Liver (tissue), 9 donors: ENCODE results near the gene TOMT. TPM values are rescaled to one million over a fixed set of nuclear protein-coding genes. Genes with fewer than 3 reads are reported as not detected.

Source experiments
- DNase-seq: peaks from one replicate; pipeline ENCODE4 v3.0.0-alpha.2; 2017; ENCODE audit warnings: low spot score
- H3K27ac ChIP-seq, 2 donors: one replicate each; pipeline ENCODE4 v1.7.0; 2013; ENCODE audit warnings: inconsistent platforms in 2 of 2, low read length in 2 of 2, control low read depth in 1 of 2, low read depth in 1 of 2, mild to moderate bottlenecking in 1 of 2
- H3K27me3 ChIP-seq, 4 donors: one replicate each; pipeline versions ENCODE4 v1.6.1 to v1.7.0; 2013; ENCODE audit warnings: low read length in 3 of 4, inconsistent platforms in 1 of 4, mild to moderate bottlenecking in 1 of 4, moderate library complexity in 1 of 4; ENCODE audit not compliant: control insufficient read depth in 4 of 4, insufficient read depth in 4 of 4
- H3K36me3 ChIP-seq, 4 donors: one replicate each; pipeline versions ENCODE4 v1.6.1 to v1.7.0; 2013; ENCODE audit warnings: low read length in 3 of 4, mild to moderate bottlenecking in 3 of 4, low read depth in 1 of 4, moderate library complexity in 1 of 4; ENCODE audit not compliant: control insufficient read depth in 4 of 4, insufficient read depth in 3 of 4
- H3K4me1 ChIP-seq, 4 donors: one replicate each; pipeline versions ENCODE4 v1.6.1 to v1.7.0; 2013; ENCODE audit warnings: low read length in 3 of 4, mild to moderate bottlenecking in 3 of 4, moderate library complexity in 1 of 4; ENCODE audit not compliant: control insufficient read depth in 4 of 4, insufficient read depth in 4 of 4
- H3K4me3 ChIP-seq, 3 donors: one replicate each; pipeline versions ENCODE4 v1.6.1 to v1.7.0; 2013; ENCODE audit warnings: low read length in 3 of 3, control low read depth in 1 of 3, low read depth in 1 of 3, mild to moderate bottlenecking in 1 of 3
- H3K9ac ChIP-seq, 2 donors: one replicate each; pipeline ENCODE4 v1.7.0; 2013; ENCODE audit warnings: low read length in 2 of 2, mild to moderate bottlenecking in 2 of 2, moderate library complexity in 2 of 2, control low read depth in 1 of 2, low read depth in 1 of 2
- H3K9me3 ChIP-seq, 4 donors: one replicate each; pipeline versions ENCODE4 v1.6.1 to v1.7.0; 2013; ENCODE audit warnings: low read length in 3 of 4; ENCODE audit not compliant: control insufficient read depth in 4 of 4
- CTCF ChIP-seq: fragments of 150-350 bp; IDR thresholded peaks from 2 replicates; pipeline ENCODE4 v1.5.1; 2017; ENCODE audit warnings: improper control_type of control experiment, low read depth, low read length; ENCODE audit not compliant: missing input control
- EGR1 ChIP-seq, 2 donors: IDR thresholded peaks; 2 replicates each; pipeline ENCODE4 v1.6.1; 2016 to 2018; ENCODE audit warnings: antibody characterized with exemption in 2 of 2, low read depth in 2 of 2
- FOXA1 ChIP-seq: IDR thresholded peaks from 2 replicates; pipeline ENCODE4 v1.6.1; 2016; ENCODE audit warnings: antibody characterized with exemption
- FOXA2 ChIP-seq: IDR thresholded peaks from 2 replicates; pipeline ENCODE4 v1.6.1; 2016; ENCODE audit warnings: antibody characterized with exemption
- GABPA ChIP-seq, 2 donors: IDR thresholded peaks in 1 of 2; conservative IDR thresholded peaks in 1 of 2; 2 replicates each; pipeline ENCODE4 v1.6.1; 2016; ENCODE audit warnings: antibody characterized with exemption in 2 of 2, mild to moderate bottlenecking in 1 of 2, moderate library complexity in 1 of 2
- HNF4A ChIP-seq, 2 donors: conservative IDR thresholded peaks; 2 replicates each; pipeline ENCODE4 v1.6.1; 2016; ENCODE audit warnings: antibody characterized with exemption in 2 of 2, mild to moderate bottlenecking in 2 of 2
- JUND ChIP-seq, 2 donors: IDR thresholded peaks; 2 replicates each; pipeline ENCODE4 v1.6.1; 2016; ENCODE audit warnings: antibody characterized with exemption in 2 of 2
- MAX ChIP-seq: IDR thresholded peaks from 2 replicates; pipeline ENCODE4 v1.6.1; 2016; ENCODE audit warnings: antibody characterized with exemption
- NR2F2 ChIP-seq: IDR thresholded peaks from 2 replicates; pipeline ENCODE4 v1.6.1; 2016; ENCODE audit warnings: antibody characterized with exemption
- RAD21 ChIP-seq, 2 donors: IDR thresholded peaks; 2 replicates each; pipeline ENCODE4 v1.6.1; 2016; ENCODE audit warnings: antibody characterized with exemption in 2 of 2, mild to moderate bottlenecking in 2 of 2
- RXRA ChIP-seq, 2 donors: IDR thresholded peaks; 2 replicates each; pipeline ENCODE4 v1.6.1; 2017 to 2018; ENCODE audit warnings: antibody characterized with exemption in 2 of 2, mild to moderate bottlenecking in 1 of 2
- SP1 ChIP-seq: IDR thresholded peaks from 2 replicates; pipeline ENCODE4 v1.6.1; 2018; ENCODE audit warnings: antibody characterized with exemption, mild to moderate bottlenecking
- TAF1 ChIP-seq: conservative IDR thresholded peaks from 2 replicates; pipeline ENCODE4 v1.6.1; 2016; ENCODE audit warnings: antibody characterized with exemption, mild to moderate bottlenecking
- YY1 ChIP-seq: IDR thresholded peaks from 2 replicates; pipeline ENCODE4 v1.6.1; 2016; ENCODE audit warnings: antibody characterized with exemption, mild to moderate bottlenecking
- ZBTB33 ChIP-seq: IDR thresholded peaks from 2 replicates; pipeline ENCODE4 v1.6.1; 2016; ENCODE audit warnings: antibody characterized with exemption
- WGBS: extraction: QIAGEN DNeasy Blood & Tissue Kit; methylation state at CpG from one replicate; pipeline ENCODE4 v1.1.7; 2013; 5-methylcytosine and 5-hydroxymethylcytosine counted together
- polyA plus RNA-seq, 2 donors: library from polyadenylated mRNA; stranded (reverse) in 1 of 2; unstranded in 1 of 2; fragments of 200-250 nt in 1 of 2; fragments of >200 nt in 1 of 2; fragmentation: Nextera tagmentation in 1 of 2; extraction: Ambion mirVana in 1 of 2; gene quantifications; one replicate each; pipeline versions ENCODE4 v1.2.1 to v1.2.3, GENCODE V29; 2013 to 2015
- total RNA-seq, 2 donors: library from RNA; depleted of rRNA; stranded (reverse); fragments of >200 nt; gene quantifications; one replicate each; pipeline ENCODE4 v1.2.3, GENCODE V29; 2014
- donor health status: healthy.
- donor health status: healthy.
- donor health status: healthy.
- donor health status: healthy.
- donor health status: healthy.

Gene TOMT
- total and polyA plus RNA-seq, 4 donors: 0.33 TPM; not detected in 3

- H3K4me1 ChIP-seq: peaks cover 5 to 36% (median 29%) of the 10 kb centered on the region in 4 donors
- peak within 1 kb of the TSS; percentile 70 to 98 (median 95) for H3K4me3 ChIP-seq
- peak; percentile 99 for DNase-seq
- H3K9ac ChIP-seq: peak within 1 kb of the TSS; percentile 76 to 97
- WGBS: 2% methylated on average over 64 of the region's 64 CpGs
- H3K9me3 ChIP-seq: no peaks in the 10 kb centered on the region
- H3K27ac ChIP-seq: peak within 1 kb of the TSS; percentile 86 to 92
- no peaks in the 10 kb centered on the region for H3K27me3 ChIP-seq
- peak; percentile 14 to 89 for TF ChIP-seq GABPA (IDR thresholded peaks at IDR 0.05 in 1 of 2, conservative IDR thresholded peaks at IDR 0.05 in 1 of 2)
- peak in 1 of 2 donors; percentile 59 for TF ChIP-seq RXRA (IDR thresholded peaks at IDR 0.05)
- peak in 1 of 2 donors; percentile 15 for TF ChIP-seq EGR1 (IDR thresholded peaks at IDR 0.05; ENCODE audit: low read depth in 2 of 2)
- no peak for TF ChIP-seq NR2F2
- TF ChIP-seq SP1: peak; percentile 61
- TF ChIP-seq ZBTB33: peak; percentile 51
- peak; percentile 74 for TF ChIP-seq YY1
- TF ChIP-seq HNF4A (conservative IDR thresholded peaks at IDR 0.05): no peak
- no peak for TF ChIP-seq TAF1
- no peak for TF ChIP-seq JUND (IDR thresholded peaks at IDR 0.05)
- TF ChIP-seq RAD21 (IDR thresholded peaks at IDR 0.05): no peak
- TF ChIP-seq CTCF: peak; percentile 40
- peak; percentile 35 for TF ChIP-seq FOXA2
- peak; percentile 44 for TF ChIP-seq FOXA1
- peak; percentile 58 for TF ChIP-seq MAX
- H3K36me3 ChIP-seq: peaks cover 4 to 11% (median 8%) of the 10 kb centered on the region in 4 donors
Measured at GRCh38 chr11:72102946-72103753, 2.6 kb upstream of the TOMT start, which contains the start of gene LAMTOR1. TSS of gene LAMTOR1 (minus strand) at chr11:72103297. CDS start at chr11:72103224, 73 bp downstream.

GRCh38 chr11:72103754-72104167, 2.0 kb upstream of the TOMT start:
- Histone ChIP-seq H3K4me3 (peak overlapping the region; percentile 32 to 75 (median 50)), H3K9ac (peak overlapping the region in 1 of 2 donors; percentile 17), H3K27me3 (no peaks in the 10 kb centered on the region), H3K36me3 (peaks cover 2 to 5% (median 2%) of the 10 kb centered on the region in 4 donors), H3K4me1 (peaks cover 5 to 36% (median 29%) of the 10 kb centered on the region in 4 donors), H3K27ac (peak overlapping the region; percentile 63 to 70), H3K9me3 (no peaks in the 10 kb centered on the region)
- TF ChIP-seq FOXA2 (no peak), SP1 (no peak), MAX (no peak), TAF1 (no peak), JUND (IDR thresholded peaks at IDR 0.05) (no peak), HNF4A (conservative IDR thresholded peaks at IDR 0.05) (no peak)
- WGBS: 81% methylated on average over 11 of the region's 11 CpGs
- DNase-seq: no peak
